Nephron (organoid): ENCODE measurements around the gene CNIH2.

ENCODE experiments used
- H3K27ac Mint-ChIP-seq, 3 experiments: 2 replicates each; pipeline ENCODE4 v1.8.0; 2020; ENCODE audit warnings: mixed read lengths in 3 of 3, mild to moderate bottlenecking in 2 of 3, moderate library complexity in 1 of 3
- H3K27me3 Mint-ChIP-seq: 2 replicates; pipeline ENCODE4 v1.8.0; 2021; ENCODE audit warnings: low read depth, mild to moderate bottlenecking, moderate library complexity, mixed read lengths
- H3K36me3 Mint-ChIP-seq: 2 replicates; pipeline ENCODE4 v1.8.0; 2020; ENCODE audit warnings: low read depth, mixed read lengths
- H3K4me1 Mint-ChIP-seq: 2 replicates; pipeline ENCODE4 v1.8.0; 2020; ENCODE audit warnings: mixed read lengths
- H3K4me3 Mint-ChIP-seq, 3 experiments: 2 replicates each; pipeline ENCODE4 v1.8.0; 2020; ENCODE audit warnings: mild to moderate bottlenecking in 3 of 3, mixed read lengths in 3 of 3, moderate library complexity in 2 of 3
- H3K9me3 Mint-ChIP-seq: 2 replicates; pipeline ENCODE4 v1.8.0; 2020; ENCODE audit warnings: mixed read lengths
- TF ChIP-seq, protein P1 (sequence below), 3 experiments: fragments of 200-600 bp; sonication (generic); IDR thresholded peaks; one replicate each; pipeline ENCODE4 v1.5.0; 2021; ENCODE audit warnings: antibody characterized with exemption in 3 of 3; ENCODE audit not compliant: unreplicated experiment in 3 of 3

CNIH2 gene

DNA sequence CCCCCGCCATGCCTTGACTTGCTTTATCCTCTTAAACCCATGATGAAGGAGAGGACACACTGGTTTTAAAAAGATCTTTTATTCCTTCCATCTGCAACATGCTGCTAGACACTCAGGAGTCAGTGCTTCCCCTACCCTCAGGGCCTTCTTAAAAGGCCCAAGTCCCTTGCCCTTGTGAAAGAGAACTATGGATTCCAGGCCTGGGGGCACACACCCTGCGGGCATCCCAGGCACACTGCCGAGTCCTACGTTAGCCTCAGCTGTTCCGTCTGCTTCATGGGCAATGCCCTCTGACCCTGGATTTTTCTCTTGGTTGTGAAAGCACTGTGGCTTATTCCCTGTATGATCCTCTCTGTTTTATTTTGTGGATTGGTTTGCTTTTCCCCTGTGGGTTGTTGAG lies 44.7 kb upstream of the CNIH2 start:
- peaks cover 46% of the 10 kb centered on the region for H3K36me3 Mint-ChIP-seq

DNA sequence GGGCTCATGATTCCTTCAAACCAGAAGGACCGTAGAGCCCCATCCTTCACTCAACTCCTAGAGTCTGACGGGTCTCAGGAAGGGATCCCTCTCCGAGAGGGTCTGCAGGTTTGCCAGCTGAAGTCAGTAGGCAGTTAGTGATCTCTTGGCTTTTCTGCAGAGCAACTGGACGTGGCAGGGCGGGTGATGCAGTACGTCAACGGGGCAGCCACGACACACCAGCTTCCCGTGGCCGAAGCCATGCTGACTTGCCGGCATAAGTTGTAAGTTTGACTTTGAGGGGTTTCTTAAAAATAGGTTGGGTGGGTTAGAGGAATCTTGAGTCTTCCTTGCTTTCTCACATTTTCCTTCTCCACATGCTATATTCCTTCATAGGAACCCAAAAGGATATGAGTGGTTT lies 42.8 kb upstream of the CNIH2 start:
- peaks cover 3% of the 10 kb centered on the region for H3K27me3 Mint-ChIP-seq
- no peaks in the 10 kb centered on the region for H3K4me1 Mint-ChIP-seq
- TF ChIP-seq, protein P1, sequence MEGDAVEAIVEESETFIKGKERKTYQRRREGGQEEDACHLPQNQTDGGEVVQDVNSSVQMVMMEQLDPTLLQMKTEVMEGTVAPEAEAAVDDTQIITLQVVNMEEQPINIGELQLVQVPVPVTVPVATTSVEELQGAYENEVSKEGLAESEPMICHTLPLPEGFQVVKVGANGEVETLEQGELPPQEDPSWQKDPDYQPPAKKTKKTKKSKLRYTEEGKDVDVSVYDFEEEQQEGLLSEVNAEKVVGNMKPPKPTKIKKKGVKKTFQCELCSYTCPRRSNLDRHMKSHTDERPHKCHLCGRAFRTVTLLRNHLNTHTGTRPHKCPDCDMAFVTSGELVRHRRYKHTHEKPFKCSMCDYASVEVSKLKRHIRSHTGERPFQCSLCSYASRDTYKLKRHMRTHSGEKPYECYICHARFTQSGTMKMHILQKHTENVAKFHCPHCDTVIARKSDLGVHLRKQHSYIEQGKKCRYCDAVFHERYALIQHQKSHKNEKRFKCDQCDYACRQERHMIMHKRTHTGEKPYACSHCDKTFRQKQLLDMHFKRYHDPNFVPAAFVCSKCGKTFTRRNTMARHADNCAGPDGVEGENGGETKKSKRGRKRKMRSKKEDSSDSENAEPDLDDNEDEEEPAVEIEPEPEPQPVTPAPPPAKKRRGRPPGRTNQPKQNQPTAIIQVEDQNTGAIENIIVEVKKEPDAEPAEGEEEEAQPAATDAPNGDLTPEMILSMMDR (IDR thresholded peaks at IDR 0.05; ENCODE audit: unreplicated experiment in 3 of 3) = no peak
- no peak overlapping the region for H3K27ac Mint-ChIP-seq
- peaks cover 36% of the 10 kb centered on the region for H3K36me3 Mint-ChIP-seq
- no peak overlapping the region for H3K4me3 Mint-ChIP-seq
- no peaks in the 10 kb centered on the region for H3K9me3 Mint-ChIP-seq

More for the DNA sequence above, 44.7 kb upstream of the CNIH2 start:
- Mint-ChIP-seq H3K27me3 (peaks cover 4% of the 10 kb centered on the region), H3K9me3 (no peaks in the 10 kb centered on the region), H3K4me1 (peaks cover 5% of the 10 kb centered on the region), H3K27ac (no peak overlapping the region), H3K4me3 (no peak overlapping the region)
- TF ChIP-seq, protein P1 (IDR thresholded peaks at IDR 0.05; ENCODE audit: unreplicated experiment in 3 of 3) = no peak

DNA sequence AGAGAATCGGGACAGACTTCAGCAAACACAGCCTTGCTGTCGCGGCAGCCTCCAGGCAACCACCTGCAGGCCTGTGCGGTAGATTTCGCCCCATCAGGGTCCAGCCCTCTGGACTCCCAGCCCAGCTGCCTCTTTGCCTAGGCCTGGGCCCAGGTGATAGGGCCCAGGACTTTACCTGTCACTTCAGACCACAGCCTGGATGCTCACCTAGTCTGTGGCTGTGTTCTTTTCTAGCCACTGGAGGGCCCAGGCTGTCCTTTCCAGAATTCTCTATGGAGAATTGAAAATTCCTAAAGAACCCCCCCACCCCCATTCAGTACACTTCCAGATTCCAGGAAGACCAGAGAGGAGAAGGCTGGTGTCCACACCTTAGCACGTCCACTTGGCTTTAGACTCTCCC lies 40.1 kb upstream of the CNIH2 start:
- no peak overlapping the region for H3K27ac Mint-ChIP-seq
- no peaks in the 10 kb centered on the region for H3K27me3 Mint-ChIP-seq
- TF ChIP-seq, protein P1 (IDR thresholded peaks at IDR 0.05; ENCODE audit: unreplicated experiment in 3 of 3) = no peak
- H3K4me1 Mint-ChIP-seq = peaks cover 25% of the 10 kb centered on the region
- peaks cover 36% of the 10 kb centered on the region for H3K36me3 Mint-ChIP-seq
- no peak overlapping the region for H3K4me3 Mint-ChIP-seq
- H3K9me3 Mint-ChIP-seq = no peaks in the 10 kb centered on the region

DNA sequence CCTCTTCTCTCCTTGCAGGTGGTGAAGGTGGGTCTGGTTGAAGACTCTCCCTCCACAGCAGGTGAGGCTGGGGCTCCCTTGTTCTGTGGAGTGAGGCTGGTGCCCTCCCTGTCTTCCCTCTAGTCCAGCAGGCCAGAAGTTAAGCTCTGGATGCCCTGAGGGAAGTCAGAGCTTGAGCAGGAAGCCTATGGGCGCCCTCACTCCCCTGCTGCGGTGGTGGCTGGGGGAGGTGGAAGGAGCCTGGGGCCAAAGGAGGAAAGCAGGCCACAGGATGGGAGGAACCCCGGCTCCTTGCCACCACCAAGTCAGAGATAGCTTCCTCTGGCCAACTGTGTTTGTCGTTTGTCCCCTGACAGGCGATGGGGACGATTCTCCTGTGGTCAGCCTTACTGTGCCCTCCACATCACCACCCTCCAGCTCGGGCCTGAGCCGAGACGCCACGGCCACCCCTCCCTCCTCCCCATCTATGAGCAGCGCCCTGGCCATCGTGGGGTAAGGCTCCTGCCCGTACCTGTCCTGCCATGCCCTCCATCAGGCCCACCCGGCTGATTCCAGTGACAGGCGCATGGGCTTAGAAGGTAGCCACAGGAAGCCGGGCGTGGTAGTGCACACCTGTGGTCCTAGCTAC lies 39.1 kb upstream of the CNIH2 start:
- TF ChIP-seq, protein P1 (IDR thresholded peaks at IDR 0.05; ENCODE audit: unreplicated experiment in 3 of 3) = no peak
- Mint-ChIP-seq H3K9me3 (no peaks in the 10 kb centered on the region), H3K27ac (no peak overlapping the region), H3K36me3 (peaks cover 26% of the 10 kb centered on the region), H3K4me1 (peaks cover 30% of the 10 kb centered on the region), H3K4me3 (no peak overlapping the region), H3K27me3 (no peaks in the 10 kb centered on the region)

DNA sequence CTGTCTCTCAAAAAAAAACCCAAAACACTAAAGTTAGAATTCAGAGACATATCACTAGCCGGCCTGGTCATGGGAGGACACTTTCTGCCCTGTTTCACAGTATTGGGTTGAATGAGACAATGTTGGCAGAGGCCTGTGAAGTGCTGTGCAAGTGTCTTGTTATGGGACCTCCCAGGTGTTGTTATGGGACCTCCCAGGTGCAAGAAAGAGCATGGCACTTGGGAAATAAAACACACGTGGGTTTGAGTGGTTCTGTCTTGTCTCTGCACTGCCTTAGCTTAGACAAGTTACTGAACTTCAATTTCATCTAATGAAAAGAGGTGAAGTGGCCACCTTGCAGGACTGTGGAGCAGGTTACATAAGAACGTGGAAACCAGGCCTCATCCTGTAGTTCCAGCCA lies 38.5 kb upstream of the CNIH2 start:
- Mint-ChIP-seq H3K36me3 (peaks cover 23% of the 10 kb centered on the region), H3K4me1 (peaks cover 36% of the 10 kb centered on the region), H3K4me3 (no peak overlapping the region), H3K27ac (no peak overlapping the region), H3K9me3 (no peaks in the 10 kb centered on the region), H3K27me3 (no peaks in the 10 kb centered on the region)
- TF ChIP-seq, protein P1 (IDR thresholded peaks at IDR 0.05; ENCODE audit: unreplicated experiment in 3 of 3) = no peak
